KBM-7 (cell line): ENCODE results near the gene CNTD1.

ENCODE experiments used
- DNase-seq: peaks from one replicate; pipeline ENCODE4 v3.0.0-alpha.2; 2015
- in situ Hi-C: fragments of 300-500 bp; cut with MboI; formaldehyde crosslinking; loops from 2 replicates; pipeline ENCODE4 v1.14.3; 2020; ENCODE audit warnings: low sequenced_read_pairs, low pct_unique_long_range_greater_than_20kb, mixed read lengths

The CNTD1 gene

GRCh38 chr17:42797067-42798007, 1.3 kb upstream of the CNTD1 start:
- in situ Hi-C loops = no loop called here
- no peak for DNase-seq

- in situ Hi-C loops = no loop called here
Observed at GRCh38 chr17:42798011-42798382, 664 bp upstream of the CNTD1 start.

GRCh38 chr17:42803074-42803883, 4.6 kb downstream of the CNTD1 start:
- in situ Hi-C loops = no loop called here
- no peak for DNase-seq

More at GRCh38 chr17:42798011-42798382, 664 bp upstream of the CNTD1 start:
- DNase-seq = no peak

DNA sequence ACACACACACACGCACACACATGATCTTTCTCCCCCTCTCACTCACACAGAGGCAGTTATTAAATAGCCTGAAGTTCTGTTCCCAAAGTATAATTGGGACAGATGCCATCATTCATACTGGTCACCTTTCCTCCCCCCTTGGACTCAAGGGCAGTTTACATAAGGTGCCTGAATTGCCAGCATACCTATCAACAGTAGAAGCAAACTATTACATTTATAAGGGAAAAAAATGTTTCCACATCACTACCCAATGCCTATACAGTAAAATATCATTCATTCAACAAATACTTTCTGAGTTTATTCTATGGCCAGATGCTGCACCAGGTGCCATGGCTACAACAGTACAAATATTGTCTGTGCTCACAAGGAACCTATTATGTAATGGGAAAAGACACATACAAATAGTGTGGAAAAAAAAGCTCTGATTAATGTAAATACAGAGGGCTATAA, 6.3 kb downstream of the CNTD1 start:
- in situ Hi-C loops = no loop called here
- no peak for DNase-seq

- in situ Hi-C loops = no loop called here
- no peak for DNase-seq
Observed at GRCh38 chr17:42806249-42806648, 7.6 kb downstream of the CNTD1 start.

DNA sequence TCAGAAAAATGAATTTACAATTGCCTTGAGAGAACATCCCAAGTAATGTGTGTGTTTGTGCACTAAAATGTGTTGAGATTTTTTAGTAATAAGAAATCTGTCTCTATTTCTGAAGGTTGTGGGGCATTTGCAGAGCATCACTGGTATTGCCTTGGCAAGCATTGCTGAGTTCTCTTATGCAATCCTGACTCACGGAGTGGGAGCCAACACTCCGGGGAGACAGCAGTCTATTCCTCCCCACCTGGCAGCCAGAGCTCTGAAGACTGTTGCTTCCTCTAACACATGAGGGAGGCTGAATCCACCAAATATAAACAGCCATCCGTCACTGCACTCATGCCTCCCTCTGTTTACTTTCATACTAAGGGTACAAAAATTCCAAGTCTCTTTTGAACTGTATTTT, 10.6 kb downstream of the CNTD1 start:
- no peak for DNase-seq

DNA sequence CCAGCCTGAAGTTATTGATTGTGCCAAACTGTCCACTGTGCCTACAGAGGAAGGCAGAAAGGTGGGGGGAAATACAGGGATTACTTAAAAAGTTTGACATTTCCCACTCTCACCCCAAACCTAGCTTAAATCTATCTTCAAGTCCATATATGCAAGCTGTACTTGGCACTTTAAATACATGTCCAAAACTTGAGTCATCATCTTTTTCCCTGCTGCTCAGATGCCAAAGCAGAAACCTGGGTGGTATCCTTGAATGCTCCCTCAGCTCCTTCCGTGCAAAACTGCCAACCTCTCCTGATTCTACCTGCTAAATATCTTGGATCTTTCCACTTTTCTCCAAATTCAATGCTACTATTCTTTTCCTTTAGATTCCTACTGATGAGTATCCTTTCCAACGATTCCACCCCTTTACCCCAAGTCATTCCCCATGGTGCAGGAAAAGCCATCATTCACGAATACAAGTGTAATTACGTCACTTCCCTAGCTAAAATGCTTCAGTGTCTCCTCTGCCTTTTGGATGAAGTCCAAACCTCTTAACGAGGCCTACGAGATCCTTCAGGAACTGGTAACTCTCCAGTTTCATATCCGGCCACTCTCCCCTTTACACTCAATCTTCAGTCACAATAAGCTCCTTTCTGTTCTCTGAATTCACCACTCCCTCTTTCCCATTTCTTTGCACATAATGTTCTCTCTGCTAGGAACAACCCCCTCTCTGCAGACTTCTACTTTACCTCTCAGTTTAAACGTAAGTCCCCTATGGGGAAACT, 16.2 kb downstream of the CNTD1 start:
- in situ Hi-C loops = no loop called here
- DNase-seq = no peak

More for the DNA sequence above, 10.6 kb downstream of the CNTD1 start:
- in situ Hi-C loops = no loop called here

- DNase-seq = no peak
- in situ Hi-C loops = no loop called here
Observed at GRCh38 chr17:42817866-42818265, 19.2 kb downstream of the CNTD1 start.

DNA sequence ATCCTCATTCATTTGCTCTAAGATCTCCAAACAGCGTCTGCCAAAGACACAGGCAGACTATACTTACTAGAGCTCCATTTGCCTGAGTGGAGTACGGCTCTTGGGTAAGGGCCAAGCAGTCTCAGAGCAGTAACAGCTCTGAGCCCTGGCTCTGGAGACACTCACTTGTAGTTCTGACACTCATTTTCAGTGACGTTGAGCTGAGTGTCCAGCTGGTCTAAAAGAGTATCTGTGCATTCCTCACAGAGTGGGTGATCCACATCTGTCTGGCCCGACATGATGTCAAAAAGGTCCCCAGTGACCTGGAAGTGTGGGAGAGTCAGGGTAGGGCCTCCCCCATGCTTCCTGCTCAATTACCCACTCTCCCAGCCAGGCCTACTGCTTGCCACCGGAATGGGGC, 19.7 kb downstream of the CNTD1 start:
- in situ Hi-C loops = no loop called here

GRCh38 chr17:42819939-42820535, 21.4 kb downstream of the CNTD1 start:
- in situ Hi-C loops = no loop called here
- DNase-seq = peak; percentile 78

More for the DNA sequence above, 19.7 kb downstream of the CNTD1 start:
- DNase-seq = no peak

DNA sequence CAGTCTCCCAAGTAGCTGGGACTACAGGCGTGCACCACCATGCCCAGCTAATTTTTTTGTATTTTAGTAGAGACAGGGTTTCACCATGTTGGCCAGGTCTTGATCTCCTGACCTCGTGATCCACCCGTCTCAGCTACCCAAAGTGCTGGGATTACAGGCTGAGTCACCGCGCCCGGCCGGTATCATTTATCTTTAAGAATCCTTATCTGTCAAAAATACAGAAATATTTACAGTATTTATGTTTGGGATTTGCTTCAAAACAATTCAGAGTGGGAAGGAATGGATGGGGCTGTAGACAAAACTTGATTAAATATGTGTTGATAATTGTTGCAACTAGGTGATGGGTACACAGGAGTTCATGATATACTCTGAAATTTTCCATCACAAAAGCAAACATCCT, 22.5 kb downstream of the CNTD1 start:
- in situ Hi-C loops = no loop called here
- DNase-seq = no peak

DNA sequence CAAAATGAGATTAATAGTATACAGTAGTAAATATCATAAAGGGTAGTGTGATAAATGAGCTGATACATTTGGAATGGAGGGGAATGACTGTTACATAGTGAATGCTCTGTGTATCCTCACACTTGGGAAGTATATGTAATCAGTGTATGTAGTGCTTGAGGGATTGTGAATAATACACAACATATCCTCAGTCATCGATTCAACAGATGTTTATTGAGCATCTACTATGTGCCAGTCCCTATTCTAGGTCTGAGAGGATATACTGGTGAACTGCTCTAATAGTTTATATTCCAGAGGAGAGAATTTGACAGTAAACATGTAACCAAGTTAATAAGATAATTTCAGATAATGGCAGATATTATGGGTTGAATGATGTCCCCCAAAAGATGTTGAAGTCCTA, 28.8 kb downstream of the CNTD1 start:
- in situ Hi-C loops = loop anchor here (25.0 kb wide), 1 partner anchor 110 kb away; no protein-coding TSS in a partner anchor
- no peak for DNase-seq

DNA sequence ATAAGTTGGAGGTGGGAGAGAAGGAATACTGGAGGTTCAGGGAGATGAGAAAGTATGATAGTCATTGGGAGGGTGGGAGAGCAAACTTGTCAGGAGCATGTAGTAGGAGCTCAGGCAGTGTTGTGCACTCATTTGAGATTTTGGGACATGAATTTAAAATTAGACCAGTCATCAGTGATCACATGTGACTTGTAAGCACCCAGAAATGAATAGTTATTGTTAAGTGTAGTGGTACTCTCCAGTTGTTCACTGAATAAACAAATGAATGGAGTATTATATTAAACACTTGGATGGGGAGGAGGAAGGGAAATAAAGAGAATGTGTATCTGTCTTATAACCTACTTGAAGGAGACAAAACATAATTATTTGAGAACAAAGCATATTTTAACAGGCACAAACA, 32.3 kb downstream of the CNTD1 start:
- DNase-seq = no peak
- in situ Hi-C loops = loop anchor here (25.0 kb wide), 1 partner anchor 106 kb away; no protein-coding TSS in a partner anchor

- no peak for DNase-seq
- in situ Hi-C loops = loop anchor here (25.0 kb wide), 1 partner anchor 105 kb away; no protein-coding TSS in a partner anchor
Observed at GRCh38 chr17:42832213-42832933, 33.7 kb downstream of the CNTD1 start.

DNA sequence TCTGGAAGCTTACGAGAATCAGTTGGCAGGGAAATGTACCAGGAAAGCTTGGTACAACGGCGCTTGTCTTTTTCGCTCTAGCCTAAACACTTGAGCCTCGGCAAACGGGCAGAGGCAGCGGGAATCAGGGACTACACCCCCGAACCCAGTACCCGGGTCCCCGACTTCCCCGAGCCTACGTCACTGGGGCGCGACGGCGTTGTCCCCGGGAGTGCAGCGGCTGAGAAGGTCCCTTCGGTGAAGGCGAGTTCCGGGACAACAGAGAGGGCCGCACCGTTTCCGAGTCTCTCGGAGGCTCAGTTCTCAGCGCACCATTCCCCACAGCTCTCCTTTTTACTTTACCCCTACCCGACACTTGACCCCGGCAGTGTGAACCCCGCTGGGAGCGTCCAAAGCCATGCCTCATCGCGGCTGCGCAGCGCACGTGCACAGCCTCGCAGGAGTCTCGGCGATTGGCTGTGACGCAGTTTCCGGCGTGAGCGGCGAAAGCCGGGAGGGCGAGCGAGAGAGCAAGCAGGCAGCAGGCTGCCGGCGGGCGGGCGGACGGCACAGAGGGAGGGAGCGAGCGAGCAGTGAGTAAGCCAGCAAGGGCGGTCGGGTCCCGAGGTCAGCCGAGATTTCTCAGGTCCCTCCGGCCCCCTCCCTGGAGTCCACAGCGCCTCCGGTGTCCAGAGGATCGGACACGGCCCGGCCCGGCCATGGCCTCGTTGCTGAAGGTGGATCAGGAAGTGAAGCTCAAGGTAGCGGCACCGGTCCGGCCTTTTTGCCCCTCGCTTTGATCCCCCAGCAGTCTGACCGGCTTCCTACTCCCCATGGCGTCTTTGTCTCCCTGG, 34.5 kb downstream of the CNTD1 start, which contains the start of gene PSME3:
PSME3 (plus strand) TSS at position 464 of the 833 bp plus-strand sequence; CDS start at position 699, 235 bp downstream.
- peak; percentile 90 for DNase-seq
- in situ Hi-C loops = loop anchor here (25.0 kb wide), 1 partner anchor 104 kb away; no protein-coding TSS in a partner anchor

DNA sequence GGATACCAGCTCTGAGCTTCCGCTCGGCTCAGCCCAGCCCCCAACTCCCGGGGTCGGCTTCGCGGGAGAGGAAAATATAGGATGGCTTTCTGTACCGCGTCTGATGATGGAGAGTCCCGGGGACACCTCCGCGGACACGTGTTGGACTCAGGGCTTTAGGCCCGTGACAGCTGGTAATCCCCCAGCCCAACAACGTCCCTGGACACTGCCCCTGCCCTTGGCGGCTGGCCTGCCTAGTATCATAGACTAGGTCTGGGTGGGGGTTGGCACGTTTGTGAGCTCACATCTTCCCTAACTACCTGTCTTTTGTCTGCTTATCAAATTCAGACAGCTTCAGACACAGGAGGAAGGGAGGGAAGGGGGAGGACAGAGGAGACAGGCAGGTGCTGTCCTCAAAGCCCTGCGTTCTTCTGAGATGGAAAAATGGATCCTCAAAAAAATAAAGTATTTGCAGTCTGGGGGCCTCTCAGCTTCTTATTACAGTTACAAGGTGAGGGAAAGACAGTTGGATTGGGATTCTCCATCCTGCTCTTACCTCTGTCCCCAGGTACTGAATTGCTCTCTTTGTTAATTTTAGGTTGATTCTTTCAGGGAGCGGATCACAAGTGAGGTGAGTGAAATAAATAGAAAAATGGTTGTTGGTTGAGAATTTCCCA, 35.2 kb downstream of the CNTD1 start:
- DNase-seq = no peak
- in situ Hi-C loops = loop anchor here (25.0 kb wide), 1 partner anchor 103 kb away; no protein-coding TSS in a partner anchor
